Measurements from ENCODE around the gene TBC1D5. TPM values are rescaled to one million over a fixed set of nuclear protein-coding genes. Genes with fewer than 3 reads are reported as not detected.

The TBC1D5 gene
- total RNA-seq, 1 donor from 2014 or later, result 69.4 TPM

DNA sequence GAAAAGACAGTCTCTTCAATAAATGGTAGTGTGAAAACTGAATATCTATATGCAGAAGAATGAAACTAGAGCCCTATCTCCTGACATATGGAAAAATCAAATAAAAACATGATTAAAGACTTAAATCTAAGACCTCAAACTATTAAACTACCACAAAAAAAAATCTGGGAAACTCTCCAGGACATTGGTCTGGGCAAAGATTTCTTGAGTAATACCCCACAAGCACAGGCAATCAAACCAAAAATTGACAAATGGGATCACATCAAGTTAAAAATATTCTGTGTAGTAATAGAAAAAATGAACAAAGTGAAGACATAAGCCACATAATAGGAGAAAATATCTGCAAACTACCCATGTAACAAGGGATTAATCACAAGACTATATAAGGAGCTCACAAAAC, 286.4 kb downstream of the TBC1D5 start:
- Histone ChIP-seq H3K27ac (ENCODE audit: low read depth, low read length) (no peak overlapping the region), H3K36me3 (ENCODE audit: control insufficient read depth in 3 of 3, insufficient read depth in 3 of 3, low read length in 3 of 3) (no peaks in the 10 kb centered on the region), H3K4me1 (ENCODE audit: control insufficient read depth in 3 of 3, insufficient read depth in 3 of 3, low read length in 3 of 3) (no peaks in the 10 kb centered on the region), H3K9me3 (ENCODE audit: control insufficient read depth in 3 of 3, low read length in 3 of 3) (no peaks in the 10 kb centered on the region), H3K27me3 (ENCODE audit: control insufficient read depth in 3 of 3, insufficient read depth in 3 of 3, low read length in 3 of 3) (no peaks in the 10 kb centered on the region), H3K9ac (ENCODE audit: low read depth in 1 of 3, low read length in 3 of 3) (no peak overlapping the region), H3K4me3 (ENCODE audit: low read length in 3 of 3) (no peak overlapping the region)

DNA sequence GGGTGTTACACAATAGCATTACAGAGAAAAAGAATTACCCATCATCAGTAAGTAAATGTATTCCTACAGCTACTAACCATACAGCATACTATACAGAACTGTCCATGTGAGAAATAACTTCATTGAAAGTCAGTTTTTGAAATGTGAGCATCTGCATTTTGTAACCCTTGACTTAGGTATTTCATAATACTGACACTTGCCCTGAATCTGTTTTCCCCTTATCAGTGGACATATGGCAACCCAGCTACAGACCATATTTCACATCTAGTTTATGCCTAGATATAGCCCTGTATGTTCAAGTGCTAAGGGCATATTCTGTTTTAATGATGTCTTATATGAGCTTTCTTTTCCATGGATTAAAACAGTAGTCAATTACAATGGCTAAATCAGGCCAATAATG, 297.6 kb downstream of the TBC1D5 start:
- Histone ChIP-seq H3K9me3 (ENCODE audit: control insufficient read depth in 3 of 3, low read length in 3 of 3) (no peaks in the 10 kb centered on the region), H3K27me3 (ENCODE audit: control insufficient read depth in 3 of 3, insufficient read depth in 3 of 3, low read length in 3 of 3) (no peaks in the 10 kb centered on the region), H3K27ac (ENCODE audit: low read depth, low read length) (no peak overlapping the region), H3K4me1 (ENCODE audit: control insufficient read depth in 3 of 3, insufficient read depth in 3 of 3, low read length in 3 of 3) (no peaks in the 10 kb centered on the region), H3K36me3 (ENCODE audit: control insufficient read depth in 3 of 3, insufficient read depth in 3 of 3, low read length in 3 of 3) (no peaks in the 10 kb centered on the region), H3K4me3 (ENCODE audit: low read length in 3 of 3) (no peak overlapping the region), H3K9ac (ENCODE audit: low read depth in 1 of 3, low read length in 3 of 3) (no peak overlapping the region)

DNA sequence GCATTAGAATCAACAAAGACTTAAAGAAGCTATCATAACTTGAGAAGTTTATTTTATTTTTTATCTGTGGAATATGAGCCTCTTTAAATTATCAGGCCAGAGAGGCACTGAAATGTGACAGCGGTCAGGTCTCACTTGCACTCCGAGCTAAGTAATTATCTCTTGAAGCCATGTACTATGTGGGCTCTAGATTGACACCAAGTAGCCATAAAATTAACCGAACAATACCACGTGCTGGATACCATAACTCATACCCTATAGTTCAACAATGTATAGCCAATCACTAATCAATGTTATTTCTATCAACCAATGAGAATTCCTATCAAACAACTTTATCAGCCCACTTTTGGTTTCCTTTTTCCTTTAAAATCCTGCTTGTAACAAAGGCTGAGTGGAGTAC, 299.3 kb downstream of the TBC1D5 start:
- Histone ChIP-seq H3K27ac (ENCODE audit: low read depth, low read length) (no peak overlapping the region), H3K4me1 (ENCODE audit: control insufficient read depth in 3 of 3, insufficient read depth in 3 of 3, low read length in 3 of 3) (no peaks in the 10 kb centered on the region), H3K36me3 (ENCODE audit: control insufficient read depth in 3 of 3, insufficient read depth in 3 of 3, low read length in 3 of 3) (no peaks in the 10 kb centered on the region), H3K4me3 (ENCODE audit: low read length in 3 of 3) (no peak overlapping the region), H3K9ac (ENCODE audit: low read depth in 1 of 3, low read length in 3 of 3) (no peak overlapping the region), H3K9me3 (ENCODE audit: control insufficient read depth in 3 of 3, low read length in 3 of 3) (no peaks in the 10 kb centered on the region), H3K27me3 (ENCODE audit: control insufficient read depth in 3 of 3, insufficient read depth in 3 of 3, low read length in 3 of 3) (no peaks in the 10 kb centered on the region)

DNA sequence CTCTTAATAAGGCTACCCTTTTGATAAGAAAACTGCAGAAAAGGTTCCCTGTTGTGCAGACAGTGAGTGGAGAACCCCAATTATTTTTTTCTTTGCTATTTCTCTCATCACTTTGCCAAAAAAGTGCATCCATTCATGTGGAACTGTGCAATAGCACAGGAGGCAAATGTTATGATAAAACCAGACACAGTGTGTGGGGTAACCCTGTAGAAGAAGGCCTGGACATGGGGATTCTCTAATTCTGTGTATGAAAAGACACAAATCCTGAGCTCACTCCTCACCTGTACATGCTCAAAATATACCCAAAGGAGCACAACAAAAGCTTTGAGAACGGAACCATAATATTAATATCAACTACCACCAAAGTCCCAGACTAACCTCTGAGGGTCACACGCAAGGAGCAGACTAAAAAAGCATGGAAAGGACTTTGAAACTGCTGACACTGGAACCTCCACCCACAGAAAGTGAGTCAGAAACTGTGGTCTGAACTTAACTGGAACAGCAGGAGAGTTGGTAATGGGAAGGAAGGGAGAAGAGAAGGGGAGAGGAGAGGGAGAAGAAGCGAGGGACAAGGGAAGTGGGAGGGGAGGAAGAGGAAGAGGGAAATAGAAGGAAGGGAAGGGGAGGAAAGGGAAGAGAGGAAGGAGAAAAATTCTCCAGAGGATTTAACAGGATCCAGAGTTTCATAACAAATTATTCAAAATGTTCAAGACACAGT, 299.9 kb downstream of the TBC1D5 start:
- Histone ChIP-seq H3K36me3 (ENCODE audit: control insufficient read depth in 3 of 3, insufficient read depth in 3 of 3, low read length in 3 of 3) (no peaks in the 10 kb centered on the region), H3K4me1 (ENCODE audit: control insufficient read depth in 3 of 3, insufficient read depth in 3 of 3, low read length in 3 of 3) (no peaks in the 10 kb centered on the region)

DNA sequence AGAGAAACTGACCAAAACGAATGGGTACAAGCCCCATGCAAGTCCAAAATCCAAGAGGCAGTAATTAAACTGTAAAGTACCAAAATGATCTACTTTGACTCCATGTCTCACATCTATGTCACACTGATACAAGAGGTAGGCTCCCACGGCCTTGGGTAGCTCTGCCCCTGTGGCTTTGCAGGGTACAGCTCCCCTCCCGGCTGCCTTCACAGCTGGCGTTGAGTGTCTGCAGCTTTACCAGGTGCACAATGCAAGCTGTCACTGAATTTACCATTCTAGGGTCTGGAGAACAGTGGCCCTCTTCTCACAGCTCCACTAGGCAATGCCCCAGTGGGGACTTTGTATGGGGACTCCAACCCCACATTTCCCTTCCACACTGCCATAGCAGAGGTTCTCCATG, 308.6 kb downstream of the TBC1D5 start:
- no peaks in the 10 kb centered on the region for H3K36me3 ChIP-seq (ENCODE audit: control insufficient read depth in 3 of 3, insufficient read depth in 3 of 3, low read length in 3 of 3)
- H3K4me3 ChIP-seq (ENCODE audit: low read length in 3 of 3), result no peak overlapping the region
- H3K27me3 ChIP-seq (ENCODE audit: control insufficient read depth in 3 of 3, insufficient read depth in 3 of 3, low read length in 3 of 3), result no peaks in the 10 kb centered on the region
- no peak overlapping the region for H3K9ac ChIP-seq (ENCODE audit: low read depth in 1 of 3, low read length in 3 of 3)
- H3K4me1 ChIP-seq (ENCODE audit: control insufficient read depth in 3 of 3, insufficient read depth in 3 of 3, low read length in 3 of 3), result no peaks in the 10 kb centered on the region
- no peaks in the 10 kb centered on the region for H3K9me3 ChIP-seq (ENCODE audit: control insufficient read depth in 3 of 3, low read length in 3 of 3)
- no peak overlapping the region for H3K27ac ChIP-seq (ENCODE audit: low read depth, low read length)

More for the DNA sequence above, 299.9 kb downstream of the TBC1D5 start:
- H3K27me3 ChIP-seq (ENCODE audit: control insufficient read depth in 3 of 3, insufficient read depth in 3 of 3, low read length in 3 of 3), result no peaks in the 10 kb centered on the region
- H3K9ac ChIP-seq (ENCODE audit: low read depth in 1 of 3, low read length in 3 of 3), result no peak overlapping the region
- no peak overlapping the region for H3K4me3 ChIP-seq (ENCODE audit: low read length in 3 of 3)
- H3K9me3 ChIP-seq (ENCODE audit: control insufficient read depth in 3 of 3, low read length in 3 of 3), result no peaks in the 10 kb centered on the region
- H3K27ac ChIP-seq (ENCODE audit: low read depth, low read length), result no peak overlapping the region

DNA sequence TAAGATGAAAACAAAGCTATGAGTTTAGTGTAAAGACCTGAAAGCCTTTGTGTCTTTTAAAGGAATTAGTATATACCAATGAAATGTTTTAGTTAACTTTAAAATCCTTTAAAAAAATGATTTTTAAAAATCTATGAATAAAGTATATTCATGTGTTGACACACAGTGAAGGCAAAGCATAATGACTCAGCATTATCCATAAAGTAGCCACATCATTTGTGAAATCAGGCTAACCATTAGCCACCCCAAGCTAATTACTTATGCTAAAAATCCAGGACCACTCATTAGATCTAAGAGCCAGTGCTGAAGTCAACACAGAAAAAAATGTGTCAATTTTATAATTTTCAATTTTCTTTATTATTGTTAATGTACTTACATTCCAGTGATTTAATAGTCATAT, 310.2 kb downstream of the TBC1D5 start:
- no peak overlapping the region for H3K9ac ChIP-seq (ENCODE audit: low read depth in 1 of 3, low read length in 3 of 3)
- no peaks in the 10 kb centered on the region for H3K27me3 ChIP-seq (ENCODE audit: control insufficient read depth in 3 of 3, insufficient read depth in 3 of 3, low read length in 3 of 3)
- no peak overlapping the region for H3K4me3 ChIP-seq (ENCODE audit: low read length in 3 of 3)
- H3K4me1 ChIP-seq (ENCODE audit: control insufficient read depth in 3 of 3, insufficient read depth in 3 of 3, low read length in 3 of 3), result no peaks in the 10 kb centered on the region
- no peaks in the 10 kb centered on the region for H3K9me3 ChIP-seq (ENCODE audit: control insufficient read depth in 3 of 3, low read length in 3 of 3)
- H3K36me3 ChIP-seq (ENCODE audit: control insufficient read depth in 3 of 3, insufficient read depth in 3 of 3, low read length in 3 of 3), result no peaks in the 10 kb centered on the region
- no peak overlapping the region for H3K27ac ChIP-seq (ENCODE audit: low read depth, low read length)

DNA sequence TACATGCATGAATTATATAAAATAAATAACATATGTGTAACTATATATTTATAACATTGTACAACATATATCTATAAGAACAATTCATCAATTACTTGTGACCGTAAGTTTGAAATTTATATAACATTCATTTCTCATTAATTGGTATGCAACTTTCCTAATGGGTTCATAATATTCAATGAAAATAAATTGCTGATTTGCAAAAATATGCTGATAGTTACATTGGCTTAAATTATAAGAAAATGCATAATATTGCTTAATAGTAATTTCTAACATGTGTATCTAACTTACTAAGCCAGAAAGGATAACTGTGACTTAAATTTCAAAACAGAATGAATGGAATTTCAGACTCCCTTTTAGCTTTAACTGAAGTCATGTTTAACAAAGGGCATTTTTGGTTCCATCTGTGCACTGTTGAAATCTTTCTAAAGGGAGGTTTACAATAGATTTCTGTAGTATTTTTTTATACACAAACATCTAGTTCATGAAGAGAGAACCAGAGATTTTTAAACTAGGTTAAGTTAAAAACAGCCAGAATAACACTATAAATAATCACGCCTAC, 310.9 kb downstream of the TBC1D5 start:
- H3K27ac ChIP-seq (ENCODE audit: low read depth, low read length), result no peak overlapping the region
- no peaks in the 10 kb centered on the region for H3K4me1 ChIP-seq (ENCODE audit: control insufficient read depth in 3 of 3, insufficient read depth in 3 of 3, low read length in 3 of 3)
- no peaks in the 10 kb centered on the region for H3K27me3 ChIP-seq (ENCODE audit: control insufficient read depth in 3 of 3, insufficient read depth in 3 of 3, low read length in 3 of 3)
- H3K9ac ChIP-seq (ENCODE audit: low read depth in 1 of 3, low read length in 3 of 3), result no peak overlapping the region
- H3K4me3 ChIP-seq (ENCODE audit: low read length in 3 of 3), result no peak overlapping the region
- no peaks in the 10 kb centered on the region for H3K36me3 ChIP-seq (ENCODE audit: control insufficient read depth in 3 of 3, insufficient read depth in 3 of 3, low read length in 3 of 3)
- no peaks in the 10 kb centered on the region for H3K9me3 ChIP-seq (ENCODE audit: control insufficient read depth in 3 of 3, low read length in 3 of 3)

DNA sequence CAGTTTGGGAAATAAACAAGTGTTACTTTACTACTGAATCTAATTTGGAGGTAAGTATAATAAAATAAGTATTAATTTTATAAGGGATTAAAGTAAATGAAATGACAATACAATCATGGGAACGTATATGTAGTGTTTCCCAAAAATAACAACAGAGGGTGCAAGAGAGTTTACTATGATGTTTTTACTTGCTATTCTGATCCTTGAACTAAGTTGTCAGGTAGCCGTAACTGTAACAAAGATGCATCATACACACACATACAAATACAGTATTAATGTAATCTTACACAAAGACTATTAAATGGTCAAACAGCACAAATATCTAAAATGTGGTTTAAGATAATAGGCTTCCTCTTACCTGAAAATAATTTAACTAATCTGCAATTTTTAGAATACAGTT, 311.4 kb downstream of the TBC1D5 start:
- Histone ChIP-seq H3K9me3 (ENCODE audit: control insufficient read depth in 3 of 3, low read length in 3 of 3) (no peaks in the 10 kb centered on the region), H3K9ac (ENCODE audit: low read depth in 1 of 3, low read length in 3 of 3) (no peak overlapping the region), H3K4me3 (ENCODE audit: low read length in 3 of 3) (no peak overlapping the region), H3K36me3 (ENCODE audit: control insufficient read depth in 3 of 3, insufficient read depth in 3 of 3, low read length in 3 of 3) (no peaks in the 10 kb centered on the region), H3K27me3 (ENCODE audit: control insufficient read depth in 3 of 3, insufficient read depth in 3 of 3, low read length in 3 of 3) (no peaks in the 10 kb centered on the region), H3K27ac (ENCODE audit: low read depth, low read length) (no peak overlapping the region), H3K4me1 (ENCODE audit: control insufficient read depth in 3 of 3, insufficient read depth in 3 of 3, low read length in 3 of 3) (no peaks in the 10 kb centered on the region)

DNA sequence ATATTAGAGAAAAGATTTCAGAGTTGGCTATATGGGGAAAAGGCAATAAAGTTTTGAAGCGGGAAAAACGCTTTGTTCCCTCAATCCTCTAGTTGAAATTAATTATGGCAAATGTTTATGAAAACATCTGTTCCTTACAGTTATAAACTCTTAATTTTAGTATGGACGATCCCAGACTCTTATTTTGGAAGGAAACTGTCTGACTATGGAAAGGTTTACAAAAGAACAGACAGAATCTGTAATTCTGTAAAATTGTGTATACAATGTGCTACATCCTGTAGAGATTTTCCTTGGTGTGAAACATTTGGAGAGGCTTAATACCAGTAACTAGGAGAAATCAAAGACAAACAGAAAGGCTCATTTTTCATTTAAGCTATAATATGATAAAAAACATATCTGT, 311.8 kb downstream of the TBC1D5 start:
- H3K4me1 ChIP-seq (ENCODE audit: control insufficient read depth in 3 of 3, insufficient read depth in 3 of 3, low read length in 3 of 3), result no peaks in the 10 kb centered on the region
- no peaks in the 10 kb centered on the region for H3K27me3 ChIP-seq (ENCODE audit: control insufficient read depth in 3 of 3, insufficient read depth in 3 of 3, low read length in 3 of 3)
- no peaks in the 10 kb centered on the region for H3K9me3 ChIP-seq (ENCODE audit: control insufficient read depth in 3 of 3, low read length in 3 of 3)
- no peak overlapping the region for H3K4me3 ChIP-seq (ENCODE audit: low read length in 3 of 3)
- no peak overlapping the region for H3K9ac ChIP-seq (ENCODE audit: low read depth in 1 of 3, low read length in 3 of 3)
- no peak overlapping the region for H3K27ac ChIP-seq (ENCODE audit: low read depth, low read length)
- no peaks in the 10 kb centered on the region for H3K36me3 ChIP-seq (ENCODE audit: control insufficient read depth in 3 of 3, insufficient read depth in 3 of 3, low read length in 3 of 3)

DNA sequence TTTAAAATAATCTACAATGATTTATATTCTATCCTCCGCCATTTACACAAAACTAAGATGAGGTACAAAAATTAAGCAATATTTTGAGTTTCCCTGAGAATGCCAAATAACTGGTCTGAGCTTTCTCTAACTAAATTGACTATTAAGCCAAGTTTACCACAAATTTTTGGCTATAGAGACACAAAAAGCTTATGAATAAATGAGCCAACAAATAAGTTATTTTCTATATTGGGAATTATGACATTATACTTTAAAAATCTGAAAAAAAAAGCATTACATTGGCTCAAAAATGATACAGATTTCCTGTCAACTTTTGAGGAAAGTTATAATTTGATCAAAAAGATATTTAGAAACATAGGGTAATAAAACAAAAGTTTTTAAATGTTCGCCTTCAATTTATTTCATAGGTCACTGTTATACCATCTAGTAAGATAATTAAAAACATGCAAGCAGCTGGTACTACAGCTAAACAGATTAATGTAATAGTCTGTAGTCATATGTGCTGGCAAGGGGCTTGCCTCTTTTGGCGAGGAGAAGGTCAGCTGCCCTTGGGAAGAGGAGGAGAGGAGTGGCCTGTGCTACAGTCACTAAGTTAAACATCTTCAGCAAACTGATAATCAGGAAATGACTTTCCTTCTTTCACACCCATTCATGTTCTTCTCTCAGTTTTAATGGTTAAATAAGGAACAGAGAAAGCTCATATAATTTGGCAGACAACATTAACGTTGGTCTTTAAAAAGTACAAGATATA, 318.5 kb downstream of the TBC1D5 start:
- Histone ChIP-seq H3K27me3 (ENCODE audit: control insufficient read depth in 3 of 3, insufficient read depth in 3 of 3, low read length in 3 of 3) (no peaks in the 10 kb centered on the region), H3K4me1 (ENCODE audit: control insufficient read depth in 3 of 3, insufficient read depth in 3 of 3, low read length in 3 of 3) (no peaks in the 10 kb centered on the region), H3K9me3 (ENCODE audit: control insufficient read depth in 3 of 3, low read length in 3 of 3) (no peaks in the 10 kb centered on the region), H3K36me3 (ENCODE audit: control insufficient read depth in 3 of 3, insufficient read depth in 3 of 3, low read length in 3 of 3) (no peaks in the 10 kb centered on the region), H3K4me3 (ENCODE audit: low read length in 3 of 3) (no peak overlapping the region), H3K27ac (ENCODE audit: low read depth, low read length) (no peak overlapping the region), H3K9ac (ENCODE audit: low read depth in 1 of 3, low read length in 3 of 3) (no peak overlapping the region)
